Superior temporal gyrus (tissue), 1 donor: ENCODE data around the gene QRFP.

Experiments
- DNase-seq: peaks from one replicate; pipeline ENCODE4 v3.0.0-alpha.2; 2016; ENCODE audit errors: extremely low spot score

QRFP gene

GRCh38 chr9:130904070-130905044 is 7.7 kb upstream of the QRFP start:
- DNase-seq, result no peak

GRCh38 chr9:130903194-130904069 is 6.8 kb upstream of the QRFP start:
- no peak for DNase-seq

- no peak for DNase-seq
These were observed 5.9 kb upstream of the QRFP start for GRCh38 chr9:130902204-130903185.

GRCh38 chr9:130901498-130902203 is 5.0 kb upstream of the QRFP start:
- no peak for DNase-seq

- DNase-seq, result no peak
These were observed 4.3 kb upstream of the QRFP start for GRCh38 chr9:130900701-130901497.

- DNase-seq, result no peak
These were observed 2.6 kb upstream of the QRFP start for GRCh38 chr9:130899051-130899748.

GRCh38 chr9:130898552-130898852 is 1.9 kb upstream of the QRFP start:
- no peak for DNase-seq

- DNase-seq, result no peak
These were observed 1.4 kb upstream of the QRFP start for GRCh38 chr9:130897848-130898551.

- no peak for DNase-seq
These were observed 616 bp upstream of the QRFP start for GRCh38 chr9:130897105-130897751.

GRCh38 chr9:130895481-130896232 is 955 bp downstream of the QRFP start:
- no peak for DNase-seq

- DNase-seq, result no peak
These were observed 1.6 kb downstream of the QRFP start for GRCh38 chr9:130895038-130895437.

GRCh38 chr9:130894546-130894945 is 2.1 kb downstream of the QRFP start:
- DNase-seq, result no peak

GRCh38 chr9:130893341-130894101 is 3.1 kb downstream of the QRFP start:
- no peak for DNase-seq

GRCh38 chr9:130892477-130893304 is 3.9 kb downstream of the QRFP start:
- DNase-seq, result no peak

GRCh38 chr9:130891688-130892476 is 4.7 kb downstream of the QRFP start:
- DNase-seq, result no peak
